PFSK-1 (cell line): Measurements from ENCODE around the gene GNAO1.

Experiments used
- FOXP2 ChIP-seq: optimal IDR thresholded peaks from 2 replicates; pipeline ENCODE3; 2011; ENCODE audit warnings: borderline replicate concordance, control low read depth, inconsistent platforms; ENCODE audit not compliant: insufficient read depth; ENCODE audit errors: extremely low read length, extremely low read depth
- POLR2AphosphoS5 ChIP-seq: IDR thresholded peaks from 2 replicates; pipeline ENCODE4 v1.6.1; 2012; ENCODE audit warnings: low read depth, mild to moderate bottlenecking, control low read depth, low read length, moderate library complexity
- REST ChIP-seq, 2 experiments: IDR thresholded peaks; 2 replicates each; pipeline versions ENCODE4 v1.6.1 to v1.8.0; 2011 to 2012; ENCODE audit warnings: low read depth in 2 of 2, low read length in 2 of 2, control low read depth in 1 of 2, inconsistent platforms in 1 of 2, mild to moderate bottlenecking in 1 of 2, moderate library complexity in 1 of 2; ENCODE audit not compliant: insufficient read depth in 1 of 2
- SIN3A ChIP-seq: IDR thresholded peaks from 2 replicates; pipeline ENCODE4 v1.6.1; 2012; ENCODE audit warnings: mild to moderate bottlenecking, low read length, moderate library complexity, borderline replicate concordance; ENCODE audit not compliant: insufficient read depth
- TAF1 ChIP-seq: IDR thresholded peaks from 2 replicates; pipeline ENCODE4 v1.6.1; 2012; ENCODE audit warnings: low read length, control low read depth, borderline replicate concordance; ENCODE audit not compliant: insufficient read depth

Gene GNAO1

GRCh38 chr16:56300891-56301850 lies 109.9 kb downstream of the GNAO1 start:
- TF ChIP-seq TAF1 (no peak), SIN3A (no peak), POLR2AphosphoS5 (no peak), FOXP2 (no peak), REST (IDR thresholded peaks at IDR 0.05; ENCODE audit: insufficient read depth in 1 of 2, low read depth in 2 of 2, low read length in 2 of 2) (no peak)

- no peak for TF ChIP-seq TAF1
- TF ChIP-seq FOXP2: no peak
Measured at GRCh38 chr16:56302506-56302905, 111.2 kb downstream of the GNAO1 start.

- TF ChIP-seq REST (IDR thresholded peaks at IDR 0.05; ENCODE audit: insufficient read depth in 1 of 2, low read depth in 2 of 2, low read length in 2 of 2) (no peak), POLR2AphosphoS5 (no peak), SIN3A (no peak), FOXP2 (no peak)
Measured at GRCh38 chr16:56303066-56303715, 111.9 kb downstream of the GNAO1 start.

GRCh38 chr16:56303880-56304279 lies 112.6 kb downstream of the GNAO1 start:
- no peak for TF ChIP-seq TAF1
- no peak for TF ChIP-seq REST (IDR thresholded peaks at IDR 0.05; ENCODE audit: insufficient read depth in 1 of 2, low read depth in 2 of 2, low read length in 2 of 2)
- TF ChIP-seq SIN3A: no peak
- no peak for TF ChIP-seq POLR2AphosphoS5
- TF ChIP-seq FOXP2: no peak

- TF ChIP-seq POLR2AphosphoS5 (no peak), REST (IDR thresholded peaks at IDR 0.05; ENCODE audit: insufficient read depth in 1 of 2, low read depth in 2 of 2, low read length in 2 of 2) (no peak), SIN3A (no peak), FOXP2 (no peak), TAF1 (no peak)
Measured at GRCh38 chr16:56305956-56306565, 114.8 kb downstream of the GNAO1 start.
